Measurements from ENCODE around the gene CNGB1. TPM values are rescaled to one million over a fixed set of nuclear protein-coding genes. Genes with fewer than 3 reads are reported as not detected.

The CNGB1 gene
- total RNA-seq, 2 experiments from 2014 or later: not detected

GRCh38 chr16:57966204-57966771 lies 4.6 kb downstream of the CNGB1 start:
- no peak overlapping the region for H3K27ac Mint-ChIP-seq
- ATAC-seq (no peak), DNase-seq (no peak)
- no peaks in the 10 kb centered on the region for H3K9me3 Mint-ChIP-seq
- POLR2A ChIA-PET: no interaction called here
- CTCF ChIA-PET: interaction anchor here (1.0 kb wide), 1 partner anchor 14 kb away, joined by 3 read pairs; no protein-coding TSS in a partner anchor
- no peaks in the 10 kb centered on the region for H3K27me3 Mint-ChIP-seq
- no peak overlapping the region for H3K4me3 Mint-ChIP-seq
- intact Hi-C loops (cut with micrococcal nuclease): no loop called here
- H3K4me1 Mint-ChIP-seq (ENCODE audit: low read depth): no peaks in the 10 kb centered on the region
- TF ChIP-seq CTCF (IDR thresholded peaks at IDR 0.05): no peak
- no peaks in the 10 kb centered on the region for H3K36me3 Mint-ChIP-seq (ENCODE audit: low read depth)

DNA sequence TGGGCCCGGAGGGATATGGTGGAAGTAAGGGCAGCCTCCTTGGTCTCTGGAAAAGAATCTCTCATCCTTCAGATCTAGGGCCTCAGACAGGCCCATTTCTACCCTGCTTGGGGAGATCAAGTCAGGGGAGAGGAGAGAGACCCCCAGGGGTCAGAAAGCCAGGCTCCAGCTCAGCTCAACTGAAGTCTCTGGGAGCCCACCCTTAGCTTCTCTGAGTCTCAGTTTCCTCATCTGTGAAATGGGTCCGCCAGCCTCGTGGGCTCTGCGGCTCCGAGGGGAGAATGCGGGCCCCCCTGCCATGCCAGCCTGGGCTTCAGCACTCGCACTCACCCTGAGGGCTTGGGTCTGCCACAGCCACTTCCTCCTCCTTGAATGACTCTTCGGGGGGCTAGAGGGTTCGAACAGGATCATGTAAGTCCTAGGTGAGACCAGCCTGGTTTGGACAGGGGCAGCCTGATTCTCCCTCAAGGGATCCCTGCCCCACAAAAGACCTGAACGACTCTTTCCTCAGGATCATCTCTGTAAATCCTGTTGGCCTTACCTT lies 6.7 kb downstream of the CNGB1 start:
- H3K9me3 Mint-ChIP-seq: no peaks in the 10 kb centered on the region
- no peak overlapping the region for H3K27ac Mint-ChIP-seq
- H3K27me3 Mint-ChIP-seq: no peaks in the 10 kb centered on the region
- H3K4me1 Mint-ChIP-seq (ENCODE audit: low read depth): no peaks in the 10 kb centered on the region
- intact Hi-C loops (cut with micrococcal nuclease): no loop called here
- CTCF ChIA-PET: no interaction called here
- POLR2A ChIA-PET: no interaction called here
- DNase-seq (no peak), ATAC-seq (no peak)
- no peaks in the 10 kb centered on the region for H3K36me3 Mint-ChIP-seq (ENCODE audit: low read depth)
- H3K4me3 Mint-ChIP-seq: no peak overlapping the region
- no peak for TF ChIP-seq CTCF (IDR thresholded peaks at IDR 0.05)

DNA sequence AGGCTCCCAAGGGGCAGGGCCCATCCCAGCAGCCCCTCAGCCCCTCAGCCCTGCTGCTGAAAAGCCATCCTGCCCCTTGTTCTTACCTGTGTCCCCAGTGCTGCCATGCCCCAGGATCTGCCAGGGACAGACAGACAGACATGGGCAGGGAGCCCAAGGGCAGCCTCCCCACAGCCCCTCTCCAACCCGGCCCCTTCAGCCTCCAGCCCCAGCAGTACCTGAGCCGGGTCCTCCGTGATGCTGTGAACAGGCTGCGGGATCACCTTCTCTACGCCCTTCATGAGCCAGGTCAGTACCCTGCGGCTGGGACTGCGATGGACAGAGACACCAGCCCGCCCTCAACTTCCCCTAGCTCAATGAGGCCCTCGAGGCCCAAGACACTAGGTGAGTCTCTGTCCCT lies 8.2 kb downstream of the CNGB1 start:
- no peaks in the 10 kb centered on the region for H3K36me3 Mint-ChIP-seq (ENCODE audit: low read depth)
- no peak for TF ChIP-seq CTCF (IDR thresholded peaks at IDR 0.05)
- H3K27ac Mint-ChIP-seq: no peak overlapping the region
- ATAC-seq (no peak), DNase-seq (no peak)
- no peaks in the 10 kb centered on the region for H3K4me1 Mint-ChIP-seq (ENCODE audit: low read depth)
- intact Hi-C loops (cut with micrococcal nuclease): no loop called here
- POLR2A ChIA-PET: no interaction called here
- CTCF ChIA-PET: no interaction called here
- H3K27me3 Mint-ChIP-seq: no peaks in the 10 kb centered on the region
- H3K9me3 Mint-ChIP-seq: no peaks in the 10 kb centered on the region
- no peak overlapping the region for H3K4me3 Mint-ChIP-seq

DNA sequence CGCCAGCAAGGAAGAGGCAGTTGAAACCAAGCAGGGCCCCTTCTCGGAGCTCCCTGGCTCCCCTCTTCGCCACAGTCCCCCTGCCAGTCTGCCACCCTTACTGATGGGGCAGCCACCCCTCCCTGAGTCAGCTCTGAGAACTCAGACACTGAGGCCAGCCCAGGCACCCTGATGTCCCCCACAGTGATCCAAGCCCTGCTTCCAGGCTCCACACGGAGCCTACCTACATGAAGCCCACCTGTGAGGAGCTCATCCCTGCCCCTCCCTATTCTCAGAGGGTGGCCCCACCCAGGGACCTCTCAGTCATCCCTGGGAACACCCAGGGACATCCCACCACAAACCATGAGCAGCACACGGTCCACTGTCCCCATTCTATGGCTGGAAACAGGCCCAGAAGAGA lies 8.9 kb downstream of the CNGB1 start:
- Mint-ChIP-seq H3K36me3 (ENCODE audit: low read depth) (no peaks in the 10 kb centered on the region), H3K27ac (no peak overlapping the region), H3K4me3 (no peak overlapping the region), H3K9me3 (no peaks in the 10 kb centered on the region), H3K27me3 (no peaks in the 10 kb centered on the region), H3K4me1 (ENCODE audit: low read depth) (no peaks in the 10 kb centered on the region)
- CTCF ChIA-PET: no interaction called here
- ATAC-seq (no peak), DNase-seq (no peak)
- no peak for TF ChIP-seq CTCF (IDR thresholded peaks at IDR 0.05)
- POLR2A ChIA-PET: no interaction called here
- intact Hi-C loops (cut with micrococcal nuclease): no loop called here

DNA sequence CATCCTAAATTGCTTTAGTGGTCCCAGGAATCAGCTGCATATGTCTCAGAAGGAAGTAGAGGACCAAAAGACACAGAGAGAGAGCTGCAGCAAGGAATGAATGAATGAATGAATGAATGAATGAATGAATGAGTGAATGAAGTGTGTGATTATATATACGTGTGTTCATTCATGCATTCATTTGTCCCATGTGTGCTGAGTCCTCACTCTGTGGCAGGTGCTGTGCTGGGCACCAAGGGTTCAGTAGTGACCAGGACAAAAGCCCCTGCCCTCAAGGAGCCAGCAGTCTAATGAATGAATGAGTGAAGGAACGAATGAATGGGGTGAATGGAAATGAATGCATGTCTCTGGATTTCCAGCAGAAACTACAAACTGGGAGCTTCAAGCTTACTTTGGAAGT lies 9.4 kb downstream of the CNGB1 start:
- no peaks in the 10 kb centered on the region for H3K4me1 Mint-ChIP-seq (ENCODE audit: low read depth)
- ChIA-PET POLR2A (no interaction called here), CTCF (no interaction called here)
- intact Hi-C loops (cut with micrococcal nuclease): no loop called here
- no peak overlapping the region for H3K27ac Mint-ChIP-seq
- H3K9me3 Mint-ChIP-seq: no peaks in the 10 kb centered on the region
- no peaks in the 10 kb centered on the region for H3K36me3 Mint-ChIP-seq (ENCODE audit: low read depth)
- no peaks in the 10 kb centered on the region for H3K27me3 Mint-ChIP-seq
- no peak for DNase-seq
- H3K4me3 Mint-ChIP-seq: no peak overlapping the region
- TF ChIP-seq CTCF (IDR thresholded peaks at IDR 0.05): no peak
- ATAC-seq: no peak
